ENCODE measurements around the gene MYO9B. TPM values are rescaled to one million over a fixed set of nuclear protein-coding genes. Genes with fewer than 3 reads are reported as not detected.

The MYO9B gene
- total and polyA plus RNA-seq, 9 of the 15 experiments (the other 6 are each of a cell fraction or from before 2014, with no cell fraction given): 2.4 to 77.6 (median 23.0) TPM

GRCh38 chr19:17248011-17248776, 172.6 kb downstream of the MYO9B start (continued):
- TF ChIP-seq, protein P1, sequence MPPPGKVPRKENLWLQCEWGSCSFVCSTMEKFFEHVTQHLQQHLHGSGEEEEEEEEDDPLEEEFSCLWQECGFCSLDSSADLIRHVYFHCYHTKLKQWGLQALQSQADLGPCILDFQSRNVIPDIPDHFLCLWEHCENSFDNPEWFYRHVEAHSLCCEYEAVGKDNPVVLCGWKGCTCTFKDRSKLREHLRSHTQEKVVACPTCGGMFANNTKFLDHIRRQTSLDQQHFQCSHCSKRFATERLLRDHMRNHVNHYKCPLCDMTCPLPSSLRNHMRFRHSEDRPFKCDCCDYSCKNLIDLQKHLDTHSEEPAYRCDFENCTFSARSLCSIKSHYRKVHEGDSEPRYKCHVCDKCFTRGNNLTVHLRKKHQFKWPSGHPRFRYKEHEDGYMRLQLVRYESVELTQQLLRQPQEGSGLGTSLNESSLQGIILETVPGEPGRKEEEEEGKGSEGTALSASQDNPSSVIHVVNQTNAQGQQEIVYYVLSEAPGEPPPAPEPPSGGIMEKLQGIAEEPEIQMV (tag; conservative IDR thresholded peaks at IDR 0.05; ENCODE audit: low read depth): no peak
- TF ChIP-seq CC2D1A (IDR thresholded peaks at IDR 0.05) (no peak), ZC3H11A (IDR thresholded peaks at IDR 0.05; ENCODE audit: low read depth, low read length) (no peak), SETDB1 (IDR thresholded peaks at IDR 0.05; ENCODE audit: low read length) (no peak), ZFX (CRISPR knock-in tag; IDR thresholded peaks at IDR 0.05) (peak; percentile 77), ZBTB49 (CRISPR knock-in tag; IDR thresholded peaks at IDR 0.05; ENCODE audit: borderline replicate concordance) (no peak), HIVEP1 (CRISPR knock-in tag; IDR thresholded peaks at IDR 0.05) (no peak), KDM5B (IDR thresholded peaks at IDR 0.05; ENCODE audit: insufficient replicate concordance, low read depth, low read length) (peak; percentile 10), HNRNPLL (IDR thresholded peaks at IDR 0.05; ENCODE audit: low read depth, low read length, poor library complexity, severe bottlenecking) (no peak), ZEB2 (IDR thresholded peaks at IDR 0.05) (peak; percentile 51; the same call in 1 of the 2 replicates), MYBL2 (IDR thresholded peaks at IDR 0.05; ENCODE audit: low read depth) (no peak), MYBL2 (CRISPR knock-in tag; IDR thresholded peaks at IDR 0.05; ENCODE audit: borderline replicate concordance) (no peak), ZNF766 (CRISPR knock-in tag; conservative IDR thresholded peaks at IDR 0.05) (no peak), NFIC (IDR thresholded peaks at IDR 0.05) (peak; percentile 91), SAFB2 (IDR thresholded peaks at IDR 0.05; ENCODE audit: borderline replicate concordance, low read depth, low read length, severe bottlenecking) (no peak), ZNF217 (CRISPR knock-in tag; IDR thresholded peaks at IDR 0.05) (no peak), ESRRA (IDR thresholded peaks at IDR 0.05; ENCODE audit: borderline replicate concordance, low read depth) (peak; percentile 80), ETV1 (tag; conservative IDR thresholded peaks at IDR 0.05; ENCODE audit: low read depth) (no peak), PYGO2 (tag; IDR thresholded peaks at IDR 0.05) (no peak), RBFOX2 (IDR thresholded peaks at IDR 0.05; ENCODE audit: low read depth, low read length) (peak; percentile 46; the same call in 1 of the 2 replicates), HSF4 (CRISPR knock-in tag; IDR thresholded peaks at IDR 0.05; ENCODE audit: borderline replicate concordance) (no peak)
- TF ChIP-seq, protein P2, sequence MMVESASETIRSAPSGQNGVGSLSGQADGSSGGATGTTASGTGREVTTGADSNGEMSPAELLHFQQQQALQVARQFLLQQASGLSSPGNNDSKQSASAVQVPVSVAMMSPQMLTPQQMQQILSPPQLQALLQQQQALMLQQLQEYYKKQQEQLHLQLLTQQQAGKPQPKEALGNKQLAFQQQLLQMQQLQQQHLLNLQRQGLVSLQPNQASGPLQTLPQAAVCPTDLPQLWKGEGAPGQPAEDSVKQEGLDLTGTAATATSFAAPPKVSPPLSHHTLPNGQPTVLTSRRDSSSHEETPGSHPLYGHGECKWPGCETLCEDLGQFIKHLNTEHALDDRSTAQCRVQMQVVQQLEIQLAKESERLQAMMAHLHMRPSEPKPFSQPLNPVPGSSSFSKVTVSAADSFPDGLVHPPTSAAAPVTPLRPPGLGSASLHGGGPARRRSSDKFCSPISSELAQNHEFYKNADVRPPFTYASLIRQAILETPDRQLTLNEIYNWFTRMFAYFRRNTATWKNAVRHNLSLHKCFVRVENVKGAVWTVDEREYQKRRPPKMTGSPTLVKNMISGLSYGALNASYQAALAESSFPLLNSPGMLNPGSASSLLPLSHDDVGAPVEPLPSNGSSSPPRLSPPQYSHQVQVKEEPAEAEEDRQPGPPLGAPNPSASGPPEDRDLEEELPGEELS (CRISPR knock-in tag; IDR thresholded peaks at IDR 0.05; ENCODE audit: borderline replicate concordance): no peak
